GM23248 (cell line): ENCODE measurements around the gene PCDHA1. TPM values are rescaled to one million over a fixed set of nuclear protein-coding genes. Genes with fewer than 3 reads are reported as not detected.
"Not testable (repeated sequence)": the region's sequence is repeated elsewhere in the genome, so short reads cannot be mapped to it uniquely, and the experiment has no call there.

Experiments used
- DNase-seq: peaks from one replicate; pipeline ENCODE4 v3.0.0-alpha.2; 2015
- H2AFZ ChIP-seq: fragments of 200-600 bp; sonication (generic); 2 replicates; pipeline ENCODE4 v1.6.1; 2016; ENCODE audit warnings: antibody characterized with exemption
- H3F3A ChIP-seq: fragments of 200-600 bp; sonication (generic); 2 replicates; pipeline ENCODE4 v1.6.1; 2016; ENCODE audit warnings: mild to moderate bottlenecking, antibody characterized with exemption, mixed run types; ENCODE audit not compliant: insufficient read depth
- H3K27ac ChIP-seq: fragments of 200-600 bp; sonication (generic); 2 replicates; pipeline ENCODE4 v1.5.1; 2016; ENCODE audit warnings: mild to moderate bottlenecking
- H3K27me3 ChIP-seq: fragments of 200-600 bp; sonication (generic); replicated peaks from 2 replicates; pipeline ENCODE4 v1.6.1; 2016; ENCODE audit warnings: mild to moderate bottlenecking; ENCODE audit not compliant: insufficient read depth
- H3K36me3 ChIP-seq: fragments of 200-600 bp; sonication (generic); 2 replicates; pipeline ENCODE4 v1.6.1; 2016; ENCODE audit warnings: low read depth, mild to moderate bottlenecking
- H3K4me1 ChIP-seq: fragments of 200-600 bp; sonication (generic); 2 replicates; pipeline ENCODE4 v1.6.1; 2016; ENCODE audit warnings: mild to moderate bottlenecking; ENCODE audit not compliant: insufficient read depth
- H3K4me2 ChIP-seq: fragments of 200-600 bp; sonication (generic); one replicate; pipeline ENCODE4 v1.6.1; 2016; ENCODE audit warnings: mild to moderate bottlenecking; ENCODE audit not compliant: unreplicated experiment
- H3K4me3 ChIP-seq: fragments of 200-600 bp; sonication (generic); 2 replicates; pipeline ENCODE4 v1.5.1; 2016; ENCODE audit warnings: mild to moderate bottlenecking
- H3K79me2 ChIP-seq: fragments of 200-600 bp; sonication (generic); 2 replicates; pipeline ENCODE4 v1.6.1; 2016; ENCODE audit warnings: mild to moderate bottlenecking; ENCODE audit not compliant: insufficient read depth
- H3K9ac ChIP-seq: fragments of 200-600 bp; sonication (generic); 2 replicates; pipeline ENCODE4 v1.6.1; 2016; ENCODE audit warnings: mild to moderate bottlenecking
- H3K9me2 ChIP-seq: fragments of 200-600 bp; sonication (generic); 2 replicates; pipeline ENCODE4 v1.6.1; 2016; ENCODE audit warnings: mixed run types, mild to moderate bottlenecking, moderate library complexity; ENCODE audit not compliant: insufficient read depth
- H3K9me3 ChIP-seq: fragments of 200-600 bp; sonication (generic); one replicate; pipeline ENCODE4 v1.6.1; 2017; ENCODE audit warnings: low read depth
- H4K20me1 ChIP-seq: fragments of 200-600 bp; sonication (generic); 2 replicates; pipeline ENCODE4 v1.6.0; 2016; ENCODE audit not compliant: insufficient read depth
- EZH2 ChIP-seq: fragments of 200-600 bp; sonication (generic); IDR thresholded peaks from 2 replicates; pipeline ENCODE4 v1.6.1; 2018; ENCODE audit warnings: antibody characterized with exemption, mild to moderate bottlenecking; ENCODE audit not compliant: insufficient read depth, poor library complexity, severe bottlenecking
- EZH2phosphoT487 ChIP-seq: fragments of 200-600 bp; sonication (generic); IDR thresholded peaks from 2 replicates; pipeline ENCODE4 v1.6.1; 2018; ENCODE audit warnings: antibody characterized with exemption, moderate library complexity, mild to moderate bottlenecking, low read depth; ENCODE audit not compliant: insufficient read depth
- WGBS, 2 experiments: methylation state at CpG; one replicate each; pipeline ENCODE4 v1.1.6; 2015 to 2017; ENCODE audit warnings: low lambda C conversion rate in 2 of 2, low coverage in 1 of 2; ENCODE audit errors: missing lambda C conversion rate in 2 of 2; 5-methylcytosine and 5-hydroxymethylcytosine counted together
- in situ Hi-C: fragments of 300-500 bp; cut with MboI; formaldehyde crosslinking; loops from 2 replicates; pipeline ENCODE4 v1.15.0; 2020
- polyA plus RNA-seq: library from polyadenylated mRNA; unstranded; fragments of >200 nt; fragmentation: Nextera tagmentation; extraction: Ambion mirVana; gene quantifications from 2 replicates; pipeline ENCODE4 v1.2.1, GENCODE V29; 2016
- total RNA-seq: library from RNA; depleted of rRNA; stranded (reverse); fragments of >200 nt; shearing (Covaris generic); gene quantifications from 2 replicates; pipeline ENCODE4 v1.2.3, GENCODE V29; 2014

The PCDHA1 gene
- total and polyA plus RNA-seq, 2 experiments from 2014 or later, result not detected

DNA sequence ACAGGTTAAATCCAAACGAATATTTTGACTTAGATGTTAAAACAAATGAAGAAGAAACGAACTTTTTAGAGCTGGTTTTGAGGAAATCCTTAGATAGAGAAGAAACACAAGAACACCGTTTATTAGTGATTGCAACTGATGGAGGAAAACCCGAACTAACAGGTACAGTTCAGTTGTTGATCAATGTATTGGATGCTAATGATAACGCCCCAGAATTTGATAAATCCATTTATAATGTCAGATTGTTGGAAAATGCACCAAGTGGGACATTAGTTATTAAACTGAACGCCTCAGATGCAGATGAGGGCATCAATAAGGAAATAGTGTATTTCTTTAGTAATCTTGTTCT is 36.3 kb downstream of the PCDHA1 start:
- Histone ChIP-seq H2AFZ (no peak overlapping the region), H3K9ac (no peak overlapping the region), H3K79me2 (no peaks in the 10 kb centered on the region), H3F3A (no peaks in the 10 kb centered on the region), H3K9me3 (no peaks in the 10 kb centered on the region), H3K36me3 (no peaks in the 10 kb centered on the region), H3K4me2 (no peak overlapping the region), H3K27ac (no peak overlapping the region), H3K27me3 (no peaks in the 10 kb centered on the region), H3K9me2 (no peaks in the 10 kb centered on the region), H3K4me3 (no peak overlapping the region), H4K20me1 (no peaks in the 10 kb centered on the region), H3K4me1 (no peaks in the 10 kb centered on the region)
- 16 to 21% methylated on average over 6 of the region's 6 CpGs for WGBS, 2 experiments
- TF ChIP-seq EZH2phosphoT487 (no peak), EZH2 (no peak)
- no peak for DNase-seq
- in situ Hi-C loops, result no loop called here

DNA sequence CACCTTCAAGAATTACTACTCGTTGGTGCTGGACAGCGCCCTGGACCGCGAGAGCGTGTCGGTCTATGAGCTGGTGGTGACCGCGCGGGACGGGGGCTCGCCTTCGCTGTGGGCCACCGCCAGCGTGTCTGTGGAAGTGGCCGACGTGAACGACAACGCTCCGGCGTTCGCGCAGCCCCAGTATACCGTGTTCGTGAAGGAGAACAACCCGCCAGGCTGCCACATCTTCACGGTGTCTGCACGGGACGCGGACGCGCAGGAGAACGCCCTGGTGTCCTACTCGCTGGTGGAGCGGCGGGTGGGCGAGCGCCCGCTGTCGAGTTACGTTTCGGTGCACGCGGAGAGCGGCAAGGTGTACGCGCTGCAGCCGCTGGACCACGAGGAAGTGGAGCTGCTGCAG is 37.0 kb downstream of the PCDHA1 start:
- in situ Hi-C loops, H2AFZ ChIP-seq, H3F3A ChIP-seq, H3K9me2 ChIP-seq, H3K9me3 ChIP-seq, H3K36me3 ChIP-seq, H3K4me1 ChIP-seq, H3K27me3 ChIP-seq, H3K9ac ChIP-seq, DNase-seq, H4K20me1 ChIP-seq, H3K4me2 ChIP-seq, H3K27ac ChIP-seq, H3K79me2 ChIP-seq, H3K4me3 ChIP-seq: not testable (repeated sequence)
- 41 to 43% methylated on average over 36 to 48 of the region's 48 CpGs for WGBS, 2 experiments

DNA sequence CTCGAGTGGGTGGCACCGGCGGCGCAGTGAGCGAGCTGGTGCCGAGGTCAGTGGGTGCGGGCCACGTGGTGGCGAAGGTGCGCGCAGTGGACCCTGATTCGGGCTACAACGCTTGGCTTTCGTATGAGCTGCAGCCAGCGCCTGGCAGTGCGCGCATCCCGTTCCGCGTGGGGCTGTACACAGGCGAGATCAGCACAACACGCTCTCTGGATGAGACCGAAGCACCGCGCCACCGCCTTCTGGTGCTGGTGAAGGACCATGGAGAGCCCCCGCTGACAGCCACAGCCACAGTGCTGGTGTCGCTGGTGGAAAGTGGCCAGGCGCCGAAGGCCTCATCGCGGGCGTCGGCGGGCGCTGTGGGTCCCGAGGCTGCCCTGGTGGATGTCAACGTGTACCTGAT is 37.5 kb downstream of the PCDHA1 start:
- no peak for TF ChIP-seq EZH2phosphoT487
- no peak for TF ChIP-seq EZH2
- no peaks in the 10 kb centered on the region for H4K20me1 ChIP-seq
- H2AFZ ChIP-seq, result no peak overlapping the region
- no peak overlapping the region for H3K9ac ChIP-seq
- H3K9me3 ChIP-seq, result no peaks in the 10 kb centered on the region
- in situ Hi-C loops, result no loop called here
- no peak overlapping the region for H3K27ac ChIP-seq
- no peaks in the 10 kb centered on the region for H3K27me3 ChIP-seq
- no peak overlapping the region for H3K4me3 ChIP-seq
- no peaks in the 10 kb centered on the region for H3K79me2 ChIP-seq
- no peaks in the 10 kb centered on the region for H3F3A ChIP-seq
- H3K36me3 ChIP-seq, result no peaks in the 10 kb centered on the region
- WGBS, 2 experiments, result 55 to 58% methylated on average over 33 to 38 of the region's 38 CpGs
- H3K4me2 ChIP-seq, result no peak overlapping the region
- no peaks in the 10 kb centered on the region for H3K4me1 ChIP-seq
- H3K9me2 ChIP-seq, result no peaks in the 10 kb centered on the region
- no peak for DNase-seq

DNA sequence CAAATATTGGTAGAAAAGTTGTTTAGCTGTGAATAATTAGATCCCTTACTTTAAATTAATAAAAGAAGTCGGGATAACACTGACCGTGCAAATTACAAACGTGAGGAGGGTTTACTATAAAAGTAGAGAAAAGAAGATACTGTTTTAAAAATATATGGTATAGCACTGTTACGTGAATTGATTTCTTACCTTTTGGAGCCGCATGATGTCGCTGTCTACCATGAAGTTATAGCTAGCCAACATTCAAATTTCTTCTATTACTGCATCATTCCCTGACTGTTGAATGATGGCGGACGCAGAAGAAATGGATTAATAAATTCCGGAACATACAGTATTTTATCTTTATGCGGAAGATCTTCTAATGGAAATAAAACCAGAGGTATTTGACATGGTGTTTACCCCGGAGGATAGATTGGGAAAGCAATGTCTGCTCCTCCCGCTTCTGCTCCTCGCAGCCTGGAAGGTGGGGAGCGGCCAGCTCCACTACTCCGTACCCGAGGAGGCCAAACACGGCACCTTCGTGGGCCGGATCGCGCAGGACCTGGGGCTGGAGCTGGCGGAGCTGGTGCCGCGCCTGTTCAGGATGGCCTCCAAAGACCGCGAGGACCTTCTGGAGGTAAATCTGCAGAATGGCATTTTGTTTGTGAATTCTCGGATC is 41.9 kb downstream of the PCDHA1 start, which contains the start of gene PCDHA6:
PCDHA6 (plus strand) TSS at position 257 of the 658 bp plus-strand sequence; CDS start at position 389, 132 bp downstream.
- Histone ChIP-seq H3K4me1 (no peaks in the 10 kb centered on the region), H3K4me2 (no peak within 1 kb of the TSS), H2AFZ (no peak within 1 kb of the TSS), H3F3A (no peaks in the 10 kb centered on the region), H3K79me2 (no peaks in the 10 kb centered on the region), H3K36me3 (no peaks in the 10 kb centered on the region), H3K27ac (no peak within 1 kb of the TSS), H3K9ac (no peak within 1 kb of the TSS), H3K4me3 (no peak within 1 kb of the TSS), H3K9me3 (no peaks in the 10 kb centered on the region), H4K20me1 (no peaks in the 10 kb centered on the region), H3K27me3 (no peaks in the 10 kb centered on the region), H3K9me2 (no peaks in the 10 kb centered on the region)
- 22 to 24% methylated on average over 27 of the region's 27 CpGs for WGBS, 2 experiments
- no peak for TF ChIP-seq EZH2
- no peak for TF ChIP-seq EZH2phosphoT487
- in situ Hi-C loops, result no loop called here
- DNase-seq, result peak; percentile 2

DNA sequence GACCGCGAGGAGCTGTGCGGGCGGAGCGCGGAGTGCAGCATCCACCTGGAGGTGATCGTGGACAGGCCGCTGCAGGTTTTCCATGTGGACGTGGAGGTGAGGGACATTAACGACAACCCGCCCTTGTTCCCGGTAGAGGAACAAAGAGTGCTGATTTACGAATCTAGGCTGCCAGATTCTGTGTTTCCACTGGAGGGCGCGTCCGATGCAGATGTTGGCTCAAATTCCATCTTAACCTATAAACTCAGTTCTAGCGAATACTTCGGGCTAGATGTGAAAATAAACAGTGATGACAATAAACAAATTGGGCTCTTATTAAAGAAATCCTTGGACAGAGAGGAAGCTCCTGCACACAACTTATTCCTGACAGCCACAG is 42.4 kb downstream of the PCDHA1 start:
- in situ Hi-C loops, result no loop called here
- no peaks in the 10 kb centered on the region for H3K4me1 ChIP-seq
- no peak overlapping the region for H3K9ac ChIP-seq
- no peaks in the 10 kb centered on the region for H3K9me3 ChIP-seq
- TF ChIP-seq EZH2phosphoT487, result no peak
- no peak for TF ChIP-seq EZH2
- no peaks in the 10 kb centered on the region for H3K36me3 ChIP-seq
- H3K79me2 ChIP-seq, result no peaks in the 10 kb centered on the region
- H3K4me3 ChIP-seq, result no peak overlapping the region
- H4K20me1 ChIP-seq, result no peaks in the 10 kb centered on the region
- H3K27me3 ChIP-seq, result no peaks in the 10 kb centered on the region
- H3F3A ChIP-seq, result no peaks in the 10 kb centered on the region
- H3K27ac ChIP-seq, result no peak overlapping the region
- no peak for DNase-seq
- no peak overlapping the region for H2AFZ ChIP-seq
- 24 to 29% methylated on average over 18 of the region's 18 CpGs for WGBS, 2 experiments
- H3K9me2 ChIP-seq, result no peaks in the 10 kb centered on the region
- no peak overlapping the region for H3K4me2 ChIP-seq

DNA sequence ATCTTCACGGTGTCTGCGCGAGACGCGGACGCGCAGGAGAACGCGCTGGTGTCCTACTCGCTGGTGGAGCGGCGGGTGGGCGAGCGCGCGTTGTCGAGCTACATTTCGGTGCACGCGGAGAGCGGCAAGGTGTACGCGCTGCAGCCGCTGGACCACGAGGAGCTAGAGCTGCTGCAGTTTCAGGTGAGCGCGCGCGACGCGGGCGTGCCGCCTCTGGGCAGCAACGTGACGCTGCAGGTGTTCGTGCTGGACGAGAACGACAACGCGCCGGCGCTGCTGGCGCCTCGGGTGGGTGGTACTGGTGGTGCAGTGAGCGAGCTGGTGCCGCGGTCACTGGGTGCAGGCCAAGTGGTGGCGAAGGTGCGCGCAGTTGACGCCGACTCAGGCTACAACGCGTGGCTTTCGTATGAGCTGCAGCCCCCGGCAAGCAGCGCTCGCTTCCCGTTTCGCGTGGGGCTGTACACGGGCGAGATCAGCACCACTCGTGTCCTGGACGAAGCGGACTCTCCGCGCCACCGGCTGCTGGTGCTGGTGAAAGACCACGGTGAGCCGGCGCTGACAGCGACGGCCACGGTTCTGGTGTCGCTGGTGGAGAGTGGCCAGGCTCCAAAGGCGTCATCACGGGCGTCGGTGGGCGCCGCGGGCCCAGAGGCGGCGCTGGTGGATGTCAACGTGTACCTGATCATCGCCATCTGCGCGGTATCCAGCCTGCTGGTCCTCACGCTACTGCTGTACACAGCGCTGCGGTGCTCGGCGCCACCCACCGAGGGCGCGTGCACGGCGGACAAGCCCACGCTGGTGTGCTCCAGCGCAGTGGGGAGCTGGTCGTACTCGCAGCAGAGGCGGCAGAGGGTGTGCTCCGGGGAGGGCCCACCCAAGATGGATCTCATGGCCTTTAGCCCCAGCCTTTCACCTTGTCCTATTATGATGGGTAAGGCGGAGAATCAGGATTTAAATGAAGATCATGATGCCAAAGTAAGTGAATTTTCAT is 43.9 kb downstream of the PCDHA1 start:
- H3K27ac ChIP-seq, H3K4me3 ChIP-seq, H3K4me1 ChIP-seq, H3K36me3 ChIP-seq, DNase-seq, in situ Hi-C loops, H2AFZ ChIP-seq, H4K20me1 ChIP-seq, H3K27me3 ChIP-seq, H3K79me2 ChIP-seq, H3K9me2 ChIP-seq, H3K4me2 ChIP-seq, H3F3A ChIP-seq, H3K9me3 ChIP-seq, H3K9ac ChIP-seq: not testable (repeated sequence)
- 55 to 57% methylated on average over 89 to 100 of the region's 106 CpGs for WGBS, 2 experiments
